H1 (cell line): ENCODE measurements around the gene SHOC1. TPM values are rescaled to one million over a fixed set of nuclear protein-coding genes. Genes with fewer than 3 reads are reported as not detected.

Source experiments
- CHD7 ChIP-seq: fragments of 300-600 bp; sonication (generic); IDR thresholded peaks from 2 replicates; pipeline ENCODE4 v1.7.1; 2012; ENCODE audit warnings: low read length, moderate library complexity, mild to moderate bottlenecking, inconsistent platforms; ENCODE audit not compliant: insufficient replicate concordance
- polyA plus RNA-seq, 7 experiments: library from polyadenylated mRNA; depleted of rRNA in 3 of 7; stranded (reverse) in 5 of 7; unstranded in 2 of 7; fragments of >200 nt in 5 of 7; fragments of 200-250 nt in 2 of 7; gene quantifications; 1 replicate in 5 of 7; 2 replicates in 1 of 7; 4 replicates in 1 of 7; pipeline versions ENCODE4 v1.2.1 to v1.2.3, GENCODE V29; 2011 to 2013; ENCODE audit warnings: missing spikeins in 2 of 7, mixed read lengths in 2 of 7
- total RNA-seq: library from RNA; stranded (reverse); fragmentation: NEBNext Ultra II Directional; extraction: Animal tissue kit (Norgen Biotek cat#: 25700); gene quantifications from 2 replicates; pipeline ENCODE4 v1.2.1, GENCODE V29; 2021

The SHOC1 gene
- total and polyA plus RNA-seq, 2 of the 8 experiments (the other 6 are each of a cell fraction or from before 2014, with no cell fraction given), result not detected

DNA sequence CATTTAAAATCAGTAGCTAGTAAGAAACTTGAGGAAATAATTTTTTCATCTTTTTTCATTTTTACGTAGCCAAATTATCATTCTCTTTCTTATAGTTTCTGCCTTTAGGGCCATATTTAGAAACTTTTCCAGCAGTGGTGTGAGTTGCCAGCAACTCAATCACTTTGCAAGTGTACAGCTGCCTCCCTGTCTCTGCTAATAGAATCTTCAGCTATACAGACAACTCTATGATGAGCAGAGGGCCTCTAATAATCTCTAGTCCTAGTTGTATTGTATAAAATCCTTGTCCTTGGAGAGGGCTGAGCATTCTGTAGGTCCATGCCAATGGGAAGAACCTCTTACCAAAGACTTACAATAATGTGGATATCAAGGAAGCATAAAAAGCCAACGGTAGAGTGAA, 11.5 kb upstream of the SHOC1 start (continued):
- no peak for TF ChIP-seq CHD7
